Measurements from ENCODE around the gene ROBO3. TPM values are rescaled to one million over a fixed set of nuclear protein-coding genes. Genes with fewer than 3 reads are reported as not detected.

Gene ROBO3
- total and polyA plus RNA-seq, 2 of the 8 experiments (the other 6 are each of a cell fraction or from before 2014, with no cell fraction given): 12.1 to 24.6 TPM

DNA sequence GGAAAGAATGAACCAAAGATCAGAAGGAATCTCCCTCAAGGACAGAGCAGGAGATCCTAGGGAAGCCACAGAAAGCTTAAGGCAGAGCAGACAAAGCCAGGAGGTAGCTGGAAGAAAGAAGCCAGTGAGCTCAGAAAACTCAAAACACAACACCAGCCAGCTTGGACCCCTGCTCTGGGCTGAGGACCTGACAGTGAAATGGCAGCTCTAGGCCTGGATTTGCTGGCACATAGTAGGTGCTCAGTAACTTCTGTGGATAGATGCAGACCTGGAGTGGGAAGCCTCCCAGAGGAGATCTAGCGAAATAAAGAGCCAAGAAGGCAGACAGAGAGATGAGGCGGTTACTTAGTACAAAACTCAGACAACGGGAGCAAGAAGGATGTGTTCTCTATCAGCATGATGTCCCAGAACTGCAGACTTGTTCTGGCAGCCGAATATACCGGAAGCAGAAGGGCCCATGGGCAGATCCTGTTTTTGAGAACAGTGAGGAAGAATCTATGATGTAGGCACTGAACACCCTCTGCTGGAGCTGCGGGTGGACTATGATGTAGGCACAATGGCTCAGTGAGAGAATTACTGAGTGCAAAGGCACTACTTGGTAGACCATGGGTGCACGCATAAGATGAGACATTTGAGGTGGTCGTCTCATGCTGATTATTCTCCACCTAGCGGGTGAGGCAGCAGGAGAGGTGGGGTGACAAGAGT lies 27.7 kb downstream of the ROBO3 start (continued):
- TF ChIP-seq TCF12 (IDR thresholded peaks at IDR 0.05; ENCODE audit: low read depth, low read length) (no peak), RXRA (IDR thresholded peaks at IDR 0.05; ENCODE audit: insufficient read depth, low read depth, low read length) (no peak), ZNF274 (IDR thresholded peaks at IDR 0.05; ENCODE audit: borderline replicate concordance, extremely low read depth, low read length) (no peak), RAD21 (IDR thresholded peaks at IDR 0.05 in 1 of 2, conservative IDR thresholded peaks at IDR 0.05 in 1 of 2; ENCODE audit: low read depth in 2 of 2, low read length in 2 of 2) (no peak)

All from H1 (cell line).